CD4-positive, alpha-beta T cell treated with Interleukin-15 for 4 hours (primary cell): ENCODE measurements around the gene BRME1.
A peak's percentile ranks its signal among the peaks of the same experiment; 100 is the strongest.
"Not testable (repeated sequence)": the region's sequence is repeated elsewhere in the genome, so short reads cannot be mapped to it uniquely, and the experiment has no call there.

Experiments used
- DNase-seq: peaks from one replicate; pipeline ENCODE4 v3.0.0-alpha.2; 2020; ENCODE audit warnings: low spot score

Gene BRME1

GRCh38 chr19:13865571-13866462 is 40.1 kb downstream of the BRME1 start:
- DNase-seq, result no peak

- DNase-seq, result no peak
Observed at GRCh38 chr19:13864667-13865570, 41.0 kb downstream of the BRME1 start.

- no peak for DNase-seq
Observed at GRCh38 chr19:13864046-13864666, 41.8 kb downstream of the BRME1 start.

GRCh38 chr19:13861714-13862531 is 44.0 kb downstream of the BRME1 start:
- DNase-seq, result peak; percentile 92

- DNase-seq, result peak; percentile 56
Observed at GRCh38 chr19:13861392-13861713, 44.6 kb downstream of the BRME1 start.

GRCh38 chr19:13860679-13861391 is 45.1 kb downstream of the BRME1 start:
- no peak for DNase-seq

- DNase-seq, result no peak
Observed at GRCh38 chr19:13859361-13859880, 46.5 kb downstream of the BRME1 start.

GRCh38 chr19:13856497-13856896 is 49.4 kb downstream of the BRME1 start:
- DNase-seq, result no peak

GRCh38 chr19:13852171-13852707 is 53.7 kb downstream of the BRME1 start:
- DNase-seq, result not testable (repeated sequence)

- DNase-seq, result not testable (repeated sequence)
Observed at GRCh38 chr19:13851734-13852114, 54.2 kb downstream of the BRME1 start.

GRCh38 chr19:13850910-13851733 is 54.8 kb downstream of the BRME1 start:
- peak; percentile 90 for DNase-seq

GRCh38 chr19:13849991-13850909 is 55.7 kb downstream of the BRME1 start:
- DNase-seq, result peak; percentile 84

GRCh38 chr19:13848798-13849676 is 56.9 kb downstream of the BRME1 start:
- no peak for DNase-seq

- DNase-seq, result no peak
Observed at GRCh38 chr19:13848340-13848677, 57.6 kb downstream of the BRME1 start.

- peak; percentile 88 for DNase-seq
Observed at GRCh38 chr19:13847407-13848339, 58.2 kb downstream of the BRME1 start.
